GM19023 (cell line): Measurements from ENCODE around the gene CAMSAP3.

Experiments
- ATAC-seq: cut with Tn5 transposase; IDR thresholded peaks from one replicate; pipeline ENCODE4 v1.9.1; 2021; ENCODE audit warnings: mild to moderate bottlenecking, moderate library complexity; ENCODE audit not compliant: unreplicated experiment

CAMSAP3 gene, protein sequence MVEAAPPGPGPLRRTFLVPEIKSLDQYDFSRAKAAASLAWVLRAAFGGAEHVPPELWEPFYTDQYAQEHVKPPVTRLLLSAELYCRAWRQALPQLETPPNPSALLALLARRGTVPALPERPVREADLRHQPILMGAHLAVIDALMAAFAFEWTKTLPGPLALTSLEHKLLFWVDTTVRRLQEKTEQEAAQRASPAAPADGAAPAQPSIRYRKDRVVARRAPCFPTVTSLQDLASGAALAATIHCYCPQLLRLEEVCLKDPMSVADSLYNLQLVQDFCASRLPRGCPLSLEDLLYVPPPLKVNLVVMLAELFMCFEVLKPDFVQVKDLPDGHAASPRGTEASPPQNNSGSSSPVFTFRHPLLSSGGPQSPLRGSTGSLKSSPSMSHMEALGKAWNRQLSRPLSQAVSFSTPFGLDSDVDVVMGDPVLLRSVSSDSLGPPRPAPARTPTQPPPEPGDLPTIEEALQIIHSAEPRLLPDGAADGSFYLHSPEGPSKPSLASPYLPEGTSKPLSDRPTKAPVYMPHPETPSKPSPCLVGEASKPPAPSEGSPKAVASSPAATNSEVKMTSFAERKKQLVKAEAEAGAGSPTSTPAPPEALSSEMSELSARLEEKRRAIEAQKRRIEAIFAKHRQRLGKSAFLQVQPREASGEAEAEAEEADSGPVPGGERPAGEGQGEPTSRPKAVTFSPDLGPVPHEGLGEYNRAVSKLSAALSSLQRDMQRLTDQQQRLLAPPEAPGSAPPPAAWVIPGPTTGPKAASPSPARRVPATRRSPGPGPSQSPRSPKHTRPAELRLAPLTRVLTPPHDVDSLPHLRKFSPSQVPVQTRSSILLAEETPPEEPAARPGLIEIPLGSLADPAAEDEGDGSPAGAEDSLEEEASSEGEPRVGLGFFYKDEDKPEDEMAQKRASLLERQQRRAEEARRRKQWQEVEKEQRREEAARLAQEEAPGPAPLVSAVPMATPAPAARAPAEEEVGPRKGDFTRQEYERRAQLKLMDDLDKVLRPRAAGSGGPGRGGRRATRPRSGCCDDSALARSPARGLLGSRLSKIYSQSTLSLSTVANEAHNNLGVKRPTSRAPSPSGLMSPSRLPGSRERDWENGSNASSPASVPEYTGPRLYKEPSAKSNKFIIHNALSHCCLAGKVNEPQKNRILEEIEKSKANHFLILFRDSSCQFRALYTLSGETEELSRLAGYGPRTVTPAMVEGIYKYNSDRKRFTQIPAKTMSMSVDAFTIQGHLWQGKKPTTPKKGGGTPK

DNA sequence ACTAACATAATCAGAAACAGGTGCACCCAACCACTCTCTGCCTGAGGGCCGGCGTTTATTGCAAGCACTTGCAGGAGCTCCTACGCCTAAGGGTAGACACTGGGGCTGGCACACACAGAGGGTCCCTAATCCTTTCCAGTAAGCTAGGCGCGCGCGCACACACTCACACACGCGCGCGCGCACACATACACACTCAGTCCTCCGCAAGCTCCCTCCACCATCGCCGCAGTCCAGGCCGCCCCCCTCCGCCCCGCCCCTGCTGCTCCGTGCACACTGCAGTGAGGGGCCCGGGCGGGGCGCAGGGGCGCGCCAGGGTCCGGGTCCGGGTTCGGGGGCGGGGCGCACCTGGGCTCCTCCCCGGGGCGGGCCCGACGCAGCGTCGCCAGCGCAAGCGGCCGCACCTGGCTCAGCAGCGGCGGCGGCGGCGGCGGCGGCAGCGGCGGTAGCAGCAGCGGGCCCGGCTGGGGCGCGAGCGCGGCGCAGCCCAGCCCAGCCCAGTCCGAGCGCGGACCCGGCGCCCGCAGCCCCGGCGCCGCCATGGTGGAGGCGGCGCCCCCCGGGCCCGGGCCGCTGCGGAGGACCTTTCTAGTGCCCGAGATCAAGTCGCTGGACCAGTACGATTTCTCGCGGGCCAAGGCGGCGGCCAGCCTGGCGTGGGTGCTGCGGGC is at the start of gene CAMSAP3:
Gene CAMSAP3, plus strand, starts transcription at position 398 of the 668 bp plus-strand sequence. Its CDS starts 140 bp downstream, at position 538.
- ATAC-seq: no peak

DNA sequence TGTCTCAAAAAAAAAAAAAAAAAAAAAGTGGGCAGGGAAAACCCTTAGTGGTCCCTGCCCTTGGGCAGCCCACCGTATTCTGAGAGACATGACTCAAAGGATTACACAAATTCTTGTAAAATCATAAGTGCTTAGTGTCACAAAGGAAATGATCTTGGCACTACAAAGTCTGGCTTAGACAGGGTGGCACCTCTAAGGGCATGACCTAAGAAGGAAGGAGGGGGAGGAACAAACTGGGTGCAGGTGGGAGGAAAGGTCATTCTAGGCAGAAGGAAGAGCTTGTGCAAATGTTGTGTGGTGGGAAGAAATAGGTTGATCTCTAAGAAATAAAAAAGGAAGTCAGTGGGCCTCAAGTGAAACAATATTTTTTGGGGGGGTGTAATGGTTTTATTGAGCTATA is 49.8 kb upstream of the CAMSAP3 start:
- no peak for ATAC-seq

DNA sequence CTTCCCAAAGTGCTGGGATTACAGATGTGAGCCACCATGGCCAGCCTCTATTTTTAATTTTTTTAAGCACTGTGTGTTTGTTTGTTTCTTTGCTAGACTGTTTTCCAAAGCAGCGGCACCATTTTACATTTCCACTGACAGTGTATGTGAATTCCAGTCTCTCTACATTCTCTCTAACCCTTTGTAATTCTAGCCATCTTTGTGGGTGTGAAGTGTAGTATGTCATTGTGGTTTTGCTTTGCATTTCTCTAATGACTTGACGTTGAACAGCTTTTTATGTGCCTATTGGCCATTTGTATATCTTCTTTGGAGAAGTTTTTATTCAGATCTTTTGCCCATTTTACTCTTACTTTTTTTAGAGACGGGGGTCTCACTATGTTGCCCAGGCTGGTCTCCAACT is 48.5 kb upstream of the CAMSAP3 start:
- ATAC-seq: no peak

DNA sequence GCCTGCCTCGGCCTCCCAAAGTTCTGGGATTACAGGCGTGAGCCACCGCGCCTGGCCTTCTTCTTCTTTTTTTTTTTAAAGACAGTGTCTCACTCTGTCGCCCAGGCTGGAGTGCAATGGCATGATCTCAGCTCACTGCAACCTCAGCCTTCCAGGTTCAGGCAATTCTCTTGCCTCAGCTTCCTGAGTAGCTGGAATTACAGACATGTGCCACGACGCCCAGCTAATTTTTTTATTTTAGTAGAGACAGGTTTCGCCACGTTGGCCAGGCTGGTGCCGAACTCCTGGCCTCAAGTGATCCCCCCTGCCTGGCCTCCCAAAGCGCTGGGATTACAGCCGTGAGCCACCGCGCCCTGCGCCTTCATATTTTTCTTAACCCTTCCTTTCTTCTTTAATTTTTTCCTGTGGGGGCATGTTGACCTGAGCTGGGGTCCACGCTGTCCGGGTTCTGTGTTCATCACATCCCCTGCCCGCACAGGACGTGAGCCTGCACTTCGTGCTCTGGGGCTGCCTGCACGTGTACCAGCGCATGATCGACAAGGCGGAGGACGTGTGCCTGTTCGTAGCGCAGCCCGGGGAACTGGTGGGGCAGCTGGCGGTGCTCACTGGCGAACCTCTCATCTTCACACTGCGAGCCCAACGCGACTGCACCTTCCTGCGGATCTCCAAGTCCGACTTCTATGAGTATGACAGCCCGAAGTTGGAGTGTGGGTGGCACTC is 46.1 kb upstream of the CAMSAP3 start:
- ATAC-seq: no peak

DNA sequence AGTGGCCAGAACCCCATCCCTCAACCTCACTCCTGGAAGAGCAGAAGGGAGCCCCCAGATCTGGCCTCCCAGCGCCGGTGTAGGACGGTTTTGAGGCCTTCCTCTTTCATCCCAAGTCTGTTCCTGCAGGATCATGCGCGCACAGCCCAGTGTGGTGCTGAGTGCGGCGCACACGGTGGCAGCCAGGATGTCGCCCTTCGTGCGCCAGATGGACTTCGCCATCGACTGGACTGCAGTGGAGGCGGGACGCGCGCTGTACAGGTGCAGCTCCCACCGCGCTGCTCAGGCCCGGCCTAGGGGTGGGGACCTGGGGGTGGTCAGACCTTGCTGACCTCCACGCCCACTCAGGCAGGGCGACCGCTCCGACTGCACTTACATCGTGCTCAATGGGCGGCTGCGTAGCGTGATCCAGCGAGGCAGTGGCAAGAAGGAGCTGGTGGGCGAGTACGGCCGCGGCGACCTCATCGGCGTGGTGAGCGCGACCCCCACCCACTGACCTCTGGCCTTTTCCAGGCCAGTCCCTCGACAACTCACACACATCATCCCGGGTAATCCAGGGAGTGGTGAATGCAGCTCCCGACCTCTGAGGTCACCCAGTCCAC is 45.4 kb upstream of the CAMSAP3 start:
- ATAC-seq: no peak

DNA sequence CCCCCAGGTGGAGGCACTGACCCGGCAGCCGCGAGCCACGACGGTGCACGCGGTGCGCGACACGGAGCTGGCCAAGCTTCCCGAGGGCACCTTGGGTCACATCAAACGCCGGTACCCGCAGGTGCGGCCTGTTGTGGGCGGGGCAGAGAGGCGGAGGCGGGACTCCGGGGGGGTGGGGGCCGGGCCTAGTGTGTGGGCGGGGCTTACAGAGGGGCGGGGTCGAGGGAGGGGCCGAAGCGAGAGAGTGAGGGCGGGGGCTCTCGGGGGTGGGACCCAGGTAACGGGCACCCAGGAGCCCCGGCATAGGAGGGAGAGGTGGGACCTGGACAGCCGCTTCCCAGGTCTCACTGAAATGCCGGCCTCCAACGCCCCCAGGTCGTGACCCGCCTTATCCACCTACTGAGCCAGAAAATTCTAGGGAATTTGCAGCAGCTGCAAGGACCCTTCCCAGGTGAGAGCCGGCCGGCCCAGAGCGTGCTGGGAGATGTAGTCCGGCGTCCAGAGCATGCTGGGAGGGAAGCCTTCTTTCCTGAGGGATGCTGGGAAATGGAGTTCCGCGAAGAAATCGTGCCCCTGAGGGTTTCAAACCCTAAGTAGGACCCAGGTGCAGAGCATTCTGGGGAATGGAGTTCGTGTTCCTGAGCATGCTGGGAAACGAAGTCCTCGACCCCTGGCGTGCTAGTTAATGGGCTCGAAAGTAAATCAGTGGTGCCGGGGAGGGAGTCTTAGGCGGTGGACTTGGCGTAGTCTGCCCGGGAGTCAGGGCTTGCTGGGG is 44.5 kb upstream of the CAMSAP3 start:
- no peak for ATAC-seq

DNA sequence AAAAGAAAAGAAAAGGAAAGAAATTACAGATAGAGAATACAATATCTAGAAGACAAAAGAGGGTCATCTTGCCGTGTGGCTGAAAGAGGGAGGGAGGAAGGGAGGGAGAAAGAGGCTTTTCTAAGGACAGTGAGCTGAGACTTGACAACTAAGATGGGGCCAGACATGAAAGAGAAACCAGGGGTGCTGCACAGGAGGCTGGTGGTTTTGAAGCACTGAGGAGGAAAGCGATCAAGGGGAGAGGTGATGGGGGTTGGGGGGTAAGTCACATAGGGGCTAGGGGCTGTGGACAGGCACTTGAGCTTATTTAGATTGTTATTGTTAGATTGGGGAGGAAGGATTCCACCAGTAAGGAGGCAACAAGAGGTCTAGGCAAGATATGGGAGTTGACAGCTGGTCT is 42.9 kb upstream of the CAMSAP3 start:
- ATAC-seq: no peak

DNA sequence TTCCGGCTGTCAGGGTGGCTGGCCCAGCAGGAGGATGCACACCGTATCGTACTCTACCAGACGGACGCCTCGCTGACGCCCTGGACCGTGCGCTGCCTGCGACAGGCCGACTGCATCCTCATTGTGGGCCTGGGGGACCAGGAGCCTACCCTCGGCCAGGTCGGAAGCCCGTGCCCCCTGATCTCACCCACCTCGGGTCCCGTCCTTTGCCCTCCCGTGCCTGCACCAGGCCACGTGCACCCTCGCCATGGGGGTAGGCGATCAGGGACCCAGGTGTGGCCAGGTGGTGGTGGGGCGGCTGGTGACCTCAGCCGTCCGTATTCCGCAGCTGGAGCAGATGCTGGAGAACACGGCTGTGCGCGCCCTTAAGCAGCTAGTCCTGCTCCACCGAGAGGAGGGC is 41.1 kb upstream of the CAMSAP3 start:
- no peak for ATAC-seq

DNA sequence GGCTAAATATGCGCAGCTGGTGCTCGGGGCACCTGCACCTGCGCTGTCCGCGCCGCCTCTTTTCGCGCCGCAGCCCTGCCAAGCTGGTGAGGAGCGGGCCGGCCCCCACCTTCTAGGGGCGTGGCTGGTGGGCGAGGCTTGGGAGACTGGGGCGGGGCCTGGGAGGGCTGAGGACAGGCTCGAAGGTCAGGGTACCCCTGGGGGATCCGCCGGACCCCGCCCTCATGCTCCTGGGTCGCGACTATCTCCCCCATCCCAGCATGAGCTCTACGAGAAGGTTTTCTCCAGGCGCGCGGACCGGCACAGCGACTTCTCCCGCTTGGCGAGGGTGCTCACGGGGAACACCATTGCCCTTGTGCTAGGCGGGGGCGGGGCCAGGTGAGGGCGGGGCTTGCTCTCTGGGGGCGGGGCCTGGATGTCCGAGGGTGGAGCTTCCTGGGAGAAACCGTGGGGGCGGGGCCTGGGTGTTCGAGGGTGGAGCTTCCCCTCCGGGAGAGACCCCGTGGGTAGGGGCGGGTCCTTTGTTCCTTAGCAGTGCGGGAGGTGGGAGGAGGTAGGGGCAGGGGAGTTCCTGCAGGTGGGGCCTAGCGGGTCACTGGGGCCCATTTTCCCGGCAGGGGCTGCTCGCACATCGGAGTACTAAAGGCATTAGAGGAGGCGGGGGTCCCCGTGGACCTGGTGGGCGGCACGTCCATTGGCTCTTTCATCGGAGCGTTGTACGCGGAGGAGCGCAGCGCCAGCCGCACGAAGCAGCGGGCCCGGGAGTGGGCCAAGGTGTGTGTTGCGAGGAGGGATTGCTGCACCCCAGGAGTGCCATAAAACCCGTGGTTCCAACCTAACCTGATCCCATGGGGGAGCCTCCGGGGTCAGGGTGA is 40.4 kb upstream of the CAMSAP3 start:
- no peak for ATAC-seq

DNA sequence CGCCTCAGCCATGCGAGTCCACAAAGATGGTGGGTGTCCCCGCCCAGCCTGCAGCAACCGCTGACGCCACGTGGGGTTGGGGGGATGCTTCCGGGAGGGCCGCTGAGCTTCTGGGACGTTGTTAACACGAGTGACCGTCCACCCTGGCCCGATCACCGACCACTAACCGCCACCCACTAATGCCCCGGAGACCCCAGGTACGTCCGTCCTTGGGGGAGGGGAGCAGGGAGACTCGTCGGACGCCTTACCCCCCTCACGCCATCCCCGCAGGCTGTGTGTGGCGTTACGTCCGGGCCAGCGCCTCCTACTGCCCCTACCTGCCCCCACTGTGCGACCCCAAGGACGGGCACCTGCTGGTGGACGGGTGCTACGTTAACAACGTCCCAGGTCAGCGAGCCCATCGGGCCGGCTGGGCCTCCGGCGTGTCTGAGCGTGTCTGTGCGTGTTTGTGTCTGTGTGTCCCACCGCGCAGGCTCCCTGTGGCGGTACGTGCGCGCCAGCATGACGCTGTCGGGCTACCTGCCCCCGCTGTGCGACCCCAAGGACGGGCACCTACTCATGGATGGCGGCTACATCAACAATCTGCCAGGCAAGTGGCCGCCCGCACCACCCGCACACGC is 38.9 kb upstream of the CAMSAP3 start:
- no peak for ATAC-seq

DNA sequence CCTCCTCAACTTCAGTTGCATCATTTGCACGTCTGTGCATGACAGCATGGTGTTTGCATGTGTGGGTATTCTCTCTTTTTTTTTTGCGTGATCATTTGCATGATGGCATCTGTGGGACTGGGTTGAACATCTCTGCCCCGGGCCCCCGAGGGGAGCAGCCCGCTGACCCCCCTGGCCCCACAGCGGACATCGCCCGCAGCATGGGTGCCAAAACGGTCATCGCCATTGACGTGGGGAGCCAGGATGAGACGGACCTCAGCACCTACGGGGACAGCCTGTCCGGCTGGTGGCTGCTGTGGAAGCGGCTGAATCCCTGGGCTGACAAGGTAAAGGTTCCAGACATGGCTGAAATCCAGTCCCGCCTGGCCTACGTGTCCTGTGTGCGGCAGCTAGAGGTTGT is 37.0 kb upstream of the CAMSAP3 start:
- ATAC-seq: no peak

DNA sequence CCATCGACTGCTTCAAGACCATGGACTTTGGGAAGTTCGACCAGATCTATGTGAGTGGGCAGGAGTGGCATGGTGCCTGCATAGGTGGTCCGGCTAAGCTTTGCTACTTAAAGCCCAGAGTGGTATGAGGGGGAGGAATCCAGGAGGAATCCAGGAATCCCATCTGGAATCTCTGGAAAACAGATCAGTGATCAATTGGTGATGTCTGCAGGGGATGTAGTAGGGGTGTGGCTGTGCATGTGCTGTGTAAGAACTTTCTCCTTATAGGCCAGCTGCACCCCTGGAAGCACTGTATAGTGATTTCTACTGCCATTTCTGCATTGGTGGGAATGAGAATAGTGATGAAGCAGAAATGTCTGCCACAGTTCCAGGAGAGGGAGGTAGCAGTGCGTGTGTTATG is 36.6 kb upstream of the CAMSAP3 start:
- ATAC-seq: no peak

DNA sequence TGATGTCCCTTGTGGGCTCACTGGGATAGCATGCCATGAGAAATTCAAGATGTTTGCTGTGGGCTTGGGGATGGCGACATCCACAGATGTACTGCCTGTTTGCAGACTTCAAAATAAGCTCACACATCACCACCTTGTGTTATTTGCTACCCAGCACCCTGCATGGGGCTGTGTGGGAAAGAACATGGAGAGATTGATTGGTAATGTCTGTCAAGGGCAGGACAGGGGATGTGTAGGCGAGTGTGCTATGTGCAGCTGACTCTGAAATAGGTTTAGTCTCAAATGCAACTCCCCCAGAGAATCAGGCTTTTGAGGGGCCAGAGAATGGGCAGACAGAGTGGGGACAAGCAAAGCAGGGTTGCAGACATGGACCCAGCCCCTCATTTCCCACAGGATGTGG is 35.4 kb upstream of the CAMSAP3 start:
- no peak for ATAC-seq

DNA sequence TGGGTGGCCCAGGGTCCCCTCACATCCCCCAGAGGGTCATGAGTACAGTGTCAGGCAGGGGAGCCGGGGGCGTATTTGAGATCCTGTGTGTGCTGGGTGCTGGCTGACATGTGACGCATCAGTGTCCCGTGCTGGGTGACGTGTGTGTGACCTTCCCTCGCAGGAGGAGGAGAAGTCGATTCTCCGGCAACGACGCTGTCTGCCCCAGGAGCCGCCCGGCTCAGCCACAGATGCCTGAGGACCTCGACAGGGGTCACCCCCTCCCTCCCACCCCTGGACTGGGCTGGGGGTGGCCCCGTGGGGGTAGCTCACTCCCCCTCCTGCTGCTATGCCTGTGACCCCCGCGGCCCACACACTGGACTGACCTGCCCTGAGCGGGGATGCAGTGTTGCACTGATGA is 34.3 kb upstream of the CAMSAP3 start:
- no peak for ATAC-seq

DNA sequence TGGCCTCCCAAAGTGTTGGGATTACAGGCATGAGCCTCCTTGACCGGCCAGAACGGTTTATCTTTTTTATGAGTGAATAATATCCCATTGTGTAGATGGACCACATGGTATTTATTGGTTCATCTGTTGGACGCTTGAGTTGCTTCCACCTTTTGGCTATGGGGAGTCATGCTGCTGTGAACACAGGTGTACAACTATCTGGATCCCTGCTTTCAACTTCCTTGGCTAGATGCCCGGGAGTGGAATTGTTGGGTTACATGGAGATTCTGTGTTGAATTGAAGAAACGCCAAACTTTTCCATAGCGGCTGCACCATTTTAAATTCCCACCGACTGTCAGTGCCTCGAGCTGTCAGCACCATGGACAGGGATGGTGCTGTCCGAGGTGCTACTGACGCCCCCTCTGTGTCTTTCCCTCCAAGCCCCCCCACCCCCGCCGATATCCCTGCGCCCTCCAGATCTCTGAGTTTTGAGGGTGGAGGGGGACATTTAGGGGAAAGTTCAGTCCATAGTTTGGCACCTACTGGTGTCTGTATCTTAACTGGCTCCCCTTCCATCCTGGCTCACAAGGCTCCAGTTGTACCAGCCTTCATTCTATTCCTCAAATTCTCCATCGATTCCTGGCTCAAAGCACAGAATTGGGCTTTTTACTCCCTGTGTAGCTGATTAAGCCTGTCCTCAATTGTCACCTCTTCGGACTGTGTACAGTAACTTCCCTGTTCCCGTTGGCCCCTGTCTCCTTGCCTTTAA is 32.8 kb upstream of the CAMSAP3 start:
- ATAC-seq: no peak

DNA sequence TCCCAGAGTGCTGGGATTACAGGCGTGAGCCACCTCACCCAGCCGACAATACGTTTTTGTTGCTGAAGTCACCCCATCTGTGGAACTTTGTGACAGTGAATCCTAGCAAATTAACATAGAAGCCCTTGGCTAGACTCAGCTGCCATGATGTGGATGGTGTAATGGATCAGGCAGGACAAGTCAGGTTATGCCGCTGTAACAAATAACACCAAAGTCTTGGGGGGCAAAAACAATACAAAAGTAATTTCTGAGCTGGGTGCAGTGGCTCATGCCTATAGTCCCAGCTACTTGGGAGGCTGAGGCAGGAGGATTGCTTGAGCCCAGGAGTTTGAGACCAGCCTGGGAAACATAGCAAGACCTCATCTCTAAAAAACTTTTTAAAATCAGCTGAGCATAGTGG is 30.8 kb upstream of the CAMSAP3 start:
- ATAC-seq: no peak

DNA sequence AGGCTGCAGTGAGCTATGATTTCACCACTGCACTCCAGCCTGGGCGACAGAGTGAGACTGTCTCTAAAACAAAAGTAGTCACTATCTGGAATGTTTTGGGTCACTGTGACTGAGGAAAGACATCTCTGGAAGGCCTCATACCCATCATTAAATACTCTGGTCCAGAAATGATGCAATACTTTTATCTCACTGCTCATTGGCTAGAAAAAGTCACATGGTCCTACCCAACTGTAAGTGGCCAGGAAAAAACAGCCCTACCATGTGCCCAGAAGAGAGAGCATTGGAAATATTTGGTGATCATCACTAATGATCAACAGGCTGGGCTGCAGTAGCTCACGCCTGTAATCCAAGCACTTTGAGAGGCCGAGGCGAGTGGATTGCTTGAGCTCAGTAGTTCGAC is 30.3 kb upstream of the CAMSAP3 start:
- ATAC-seq: no peak
